ENCODE measurements around the gene ZDHHC7. TPM values are rescaled to one million over a fixed set of nuclear protein-coding genes. Genes with fewer than 3 reads are reported as not detected.
"Not testable (repeated sequence)": the region's sequence is repeated elsewhere in the genome, so short reads cannot be mapped to it uniquely, and the experiment has no call there.

The ZDHHC7 gene
- total RNA-seq, 1 experiment from 2014 or later = 72.6 TPM

- no peak overlapping the region for H3K27ac ChIP-seq
- H3K4me3 ChIP-seq = no peak overlapping the region
- no peak for DNase-seq (ENCODE audit: low read depth in 1 of 2, low spot score in 2 of 2)
- no peaks in the 10 kb centered on the region for H3K9me3 ChIP-seq (replicated peaks)
- H3K4me1 ChIP-seq (replicated peaks) = no peaks in the 10 kb centered on the region
- no peaks in the 10 kb centered on the region for H3K27me3 ChIP-seq (replicated peaks)
- peaks cover 3% of the 10 kb centered on the region; the same call in 1 of the 2 replicates for H3K36me3 ChIP-seq
Observed at GRCh38 chr16:85036236-85037049, 25.1 kb upstream of the ZDHHC7 start.

- H3K27ac ChIP-seq = no peak overlapping the region
- no peak overlapping the region for H3K4me3 ChIP-seq
- peaks cover 1% of the 10 kb centered on the region for H3K4me1 ChIP-seq (replicated peaks)
- H3K9me3 ChIP-seq (replicated peaks) = no peaks in the 10 kb centered on the region
- no peaks in the 10 kb centered on the region for H3K27me3 ChIP-seq (replicated peaks)
- H3K36me3 ChIP-seq = peaks cover 3% of the 10 kb centered on the region; the same call in 1 of the 2 replicates
- no peak for DNase-seq (ENCODE audit: low read depth in 1 of 2, low spot score in 2 of 2)
Observed at GRCh38 chr16:85034591-85035433, 23.5 kb upstream of the ZDHHC7 start.

- H3K9me3 ChIP-seq (replicated peaks) = no peaks in the 10 kb centered on the region
- H3K4me1 ChIP-seq (replicated peaks) = peaks cover 18% of the 10 kb centered on the region
- H3K4me3 ChIP-seq = no peak overlapping the region
- peaks cover 3% of the 10 kb centered on the region; the same call in 1 of the 2 replicates for H3K36me3 ChIP-seq
- DNase-seq (ENCODE audit: low read depth in 1 of 2, low spot score in 2 of 2) = no peak
- H3K27me3 ChIP-seq (replicated peaks) = no peaks in the 10 kb centered on the region
- no peak overlapping the region for H3K27ac ChIP-seq
Observed at GRCh38 chr16:85033171-85033570, 21.8 kb upstream of the ZDHHC7 start.

- H3K4me3 ChIP-seq; H3K36me3 ChIP-seq; H3K9me3 ChIP-seq (replicated peaks); H3K27me3 ChIP-seq (replicated peaks); DNase-seq (ENCODE audit: low read depth in 1 of 2, low spot score in 2 of 2); H3K27ac ChIP-seq: not testable (repeated sequence)
- H3K4me1 ChIP-seq (replicated peaks) = peaks cover 20% of the 10 kb centered on the region
Observed at GRCh38 chr16:85032187-85032586, 20.9 kb upstream of the ZDHHC7 start.

GRCh38 chr16:85031451-85031850 lies 20.1 kb upstream of the ZDHHC7 start:
- no peaks in the 10 kb centered on the region for H3K9me3 ChIP-seq (replicated peaks)
- no peaks in the 10 kb centered on the region for H3K27me3 ChIP-seq (replicated peaks)
- H3K4me3 ChIP-seq = no peak overlapping the region
- peaks cover 3% of the 10 kb centered on the region; the same call in 1 of the 2 replicates for H3K36me3 ChIP-seq
- peaks cover 26% of the 10 kb centered on the region for H3K4me1 ChIP-seq (replicated peaks)
- DNase-seq (ENCODE audit: low read depth in 1 of 2, low spot score in 2 of 2) = no peak
- no peak overlapping the region for H3K27ac ChIP-seq

GRCh38 chr16:85029981-85030401 lies 18.7 kb upstream of the ZDHHC7 start:
- H3K27ac ChIP-seq = no peak overlapping the region
- H3K4me3 ChIP-seq = no peak overlapping the region
- H3K4me1 ChIP-seq (replicated peaks) = peaks cover 26% of the 10 kb centered on the region
- no peak for DNase-seq (ENCODE audit: low read depth in 1 of 2, low spot score in 2 of 2)
- peaks cover 3% of the 10 kb centered on the region; the same call in 1 of the 2 replicates for H3K36me3 ChIP-seq
- H3K27me3 ChIP-seq (replicated peaks) = no peaks in the 10 kb centered on the region
- H3K9me3 ChIP-seq (replicated peaks) = no peaks in the 10 kb centered on the region

GRCh38 chr16:85029408-85029784 lies 18.1 kb upstream of the ZDHHC7 start:
- Histone ChIP-seq H3K27ac (peak overlapping the region; percentile 6; the same call in 1 of the 2 replicates), H3K9me3 (replicated peaks) (no peaks in the 10 kb centered on the region), H3K4me3 (peak overlapping the region; percentile 49), H3K4me1 (replicated peaks) (peaks cover 26% of the 10 kb centered on the region), H3K36me3 (peaks cover 3% of the 10 kb centered on the region; the same call in 1 of the 2 replicates), H3K27me3 (replicated peaks) (no peaks in the 10 kb centered on the region)
- DNase-seq (ENCODE audit: low read depth in 1 of 2, low spot score in 2 of 2) = peak; percentile 59 to 67

GRCh38 chr16:85028685-85029407 lies 17.5 kb upstream of the ZDHHC7 start:
- Histone ChIP-seq H3K36me3 (peaks cover 3% of the 10 kb centered on the region; the same call in 1 of the 2 replicates), H3K4me1 (replicated peaks) (peaks cover 26% of the 10 kb centered on the region), H3K27me3 (replicated peaks) (no peaks in the 10 kb centered on the region), H3K9me3 (replicated peaks) (no peaks in the 10 kb centered on the region), H3K4me3 (peak overlapping the region; percentile 49), H3K27ac (peak overlapping the region; percentile 6; the same call in 1 of the 2 replicates)
- peak in 1 of 2 experiments; percentile 60 for DNase-seq (ENCODE audit: low read depth in 1 of 2, low spot score in 2 of 2)

- H3K27me3 ChIP-seq (replicated peaks) = no peaks in the 10 kb centered on the region
- DNase-seq (ENCODE audit: low read depth in 1 of 2, low spot score in 2 of 2) = peak in 1 of 2 experiments; percentile 7
- H3K4me3 ChIP-seq = peak overlapping the region; percentile 49
- H3K27ac ChIP-seq = no peak overlapping the region; the same call in 1 of the 2 replicates
- H3K4me1 ChIP-seq (replicated peaks) = peaks cover 26% of the 10 kb centered on the region
- no peaks in the 10 kb centered on the region for H3K9me3 ChIP-seq (replicated peaks)
- H3K36me3 ChIP-seq = peaks cover 3% of the 10 kb centered on the region; the same call in 1 of the 2 replicates
Observed at GRCh38 chr16:85027958-85028684, 16.8 kb upstream of the ZDHHC7 start.

GRCh38 chr16:85027349-85027957 lies 16.1 kb upstream of the ZDHHC7 start, which contains the start of gene KIAA0513:
Gene KIAA0513 (plus strand): TSS chr16:85027795. CDS start chr16:85067072, 39,277 bp downstream.
- Histone ChIP-seq H3K27me3 (replicated peaks) (no peaks in the 10 kb centered on the region), H3K36me3 (peaks cover 3% of the 10 kb centered on the region; the same call in 1 of the 2 replicates), H3K4me3 (peak within 1 kb of the TSS; percentile 49), H3K27ac (no peak within 1 kb of the TSS; the same call in 1 of the 2 replicates), H3K9me3 (replicated peaks) (no peaks in the 10 kb centered on the region), H3K4me1 (replicated peaks) (peaks cover 26% of the 10 kb centered on the region)
- DNase-seq (ENCODE audit: low read depth in 1 of 2, low spot score in 2 of 2) = peak; percentile 92 to 98

- Histone ChIP-seq H3K36me3 (no peaks in the 10 kb centered on the region; the same call in 1 of the 2 replicates), H3K27me3 (replicated peaks) (no peaks in the 10 kb centered on the region), H3K4me3 (peak overlapping the region; percentile 49), H3K9me3 (replicated peaks) (no peaks in the 10 kb centered on the region), H3K27ac (no peak overlapping the region), H3K4me1 (replicated peaks) (peaks cover 26% of the 10 kb centered on the region)
- DNase-seq (ENCODE audit: low read depth in 1 of 2, low spot score in 2 of 2) = no peak
Observed at GRCh38 chr16:85026703-85027102, 15.4 kb upstream of the ZDHHC7 start.

Measured in SJSA1 (cell line).